GM23338 (cell line): ENCODE results near the gene ZG16B.

Experiments
- CTCF ChIP-seq, 2 experiments: fragments of 200-600 bp in 1 of 2; sonication (generic) in 1 of 2; conservative IDR thresholded peaks; 2 replicates each; pipeline versions ENCODE4 v1.5.1 to v1.6.1; 2016 to 2017; ENCODE audit warnings: antibody characterized with exemption in 2 of 2, low read depth in 2 of 2, mild to moderate bottlenecking in 2 of 2, moderate library complexity in 1 of 2
- ETS1 ChIP-seq: IDR thresholded peaks from 2 replicates; pipeline ENCODE4 v1.6.1; 2016; ENCODE audit warnings: antibody characterized with exemption
- POLR2AphosphoS5 ChIP-seq: IDR thresholded peaks from 2 replicates; pipeline ENCODE4 v1.6.1; 2016; ENCODE audit warnings: antibody characterized with exemption, low read depth
- STAT1 ChIP-seq: IDR thresholded peaks from one replicate; pipeline ENCODE4 v1.6.1; 2016; ENCODE audit warnings: antibody characterized with exemption; ENCODE audit not compliant: unreplicated experiment

- TF ChIP-seq CTCF (conservative IDR thresholded peaks at IDR 0.05; ENCODE audit: low read depth in 2 of 2) (no peak), ETS1 (no peak), STAT1 (no peak), POLR2AphosphoS5 (no peak)
Measured at GRCh38 chr16:2806286-2806685, 23.8 kb upstream of the ZG16B start.
